Subcutaneous abdominal adipose tissue (tissue), 5 donors: ENCODE data around the gene LHX5.
"Not testable (repeated sequence)": the region's sequence is repeated elsewhere in the genome, so short reads cannot be mapped to it uniquely, and the experiment has no call there.

Source experiments
- H3K27ac ChIP-seq: one replicate; pipeline ENCODE4 v1.7.0; 2013; ENCODE audit warnings: low read depth, mild to moderate bottlenecking, inconsistent platforms, low read length, moderate library complexity
- H3K27me3 ChIP-seq, 5 donors: one replicate each; pipeline ENCODE4 v1.7.0; 2013; ENCODE audit warnings: low read length in 5 of 5, inconsistent platforms in 1 of 5; ENCODE audit not compliant: control insufficient read depth in 5 of 5, insufficient read depth in 4 of 5
- H3K36me3 ChIP-seq, 5 donors: one replicate each; pipeline ENCODE4 v1.7.0; 2013; ENCODE audit warnings: low read length in 5 of 5; ENCODE audit not compliant: control insufficient read depth in 5 of 5, insufficient read depth in 5 of 5
- H3K4me1 ChIP-seq, 5 donors: one replicate each; pipeline ENCODE4 v1.7.0; 2013; ENCODE audit warnings: low read length in 5 of 5, mild to moderate bottlenecking in 3 of 5, moderate library complexity in 1 of 5; ENCODE audit not compliant: control insufficient read depth in 5 of 5, insufficient read depth in 5 of 5
- H3K4me3 ChIP-seq, 5 donors: one replicate each; pipeline ENCODE4 v1.7.0; 2013; ENCODE audit warnings: low read length in 5 of 5, low read depth in 1 of 5
- H3K9ac ChIP-seq, 5 donors: one replicate each; pipeline ENCODE4 v1.7.0; 2013; ENCODE audit warnings: low read length in 5 of 5, mild to moderate bottlenecking in 4 of 5, moderate library complexity in 3 of 5
- H3K9me3 ChIP-seq, 5 donors: one replicate each; pipeline ENCODE4 v1.7.0; 2013; ENCODE audit warnings: low read length in 5 of 5; ENCODE audit not compliant: control insufficient read depth in 5 of 5
- donor health status: healthy.
- donor health status: healthy.
- donor health status: healthy.
- donor health status: healthy.
- donor health status: healthy.

LHX5 gene

DNA sequence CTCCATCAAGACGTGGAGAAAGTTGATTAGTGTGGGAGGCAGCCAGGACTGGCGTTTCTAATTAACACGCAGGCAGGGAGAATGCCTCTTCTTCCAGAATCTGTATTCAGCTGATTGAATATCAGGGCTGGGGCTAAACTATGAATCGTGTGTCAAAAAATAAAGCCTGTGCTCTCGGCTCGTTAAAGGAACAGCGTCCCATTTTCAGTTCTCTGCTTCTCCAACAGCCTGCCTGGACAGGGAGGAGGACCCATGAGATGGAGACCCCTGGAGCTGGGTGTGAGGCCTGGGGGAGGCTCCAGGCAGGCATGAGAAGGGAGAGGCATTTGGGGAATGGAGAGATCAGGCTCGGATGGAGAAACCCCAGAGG is 28.6 kb upstream of the LHX5 start:
- Histone ChIP-seq H3K4me3 (no peak overlapping the region), H3K27ac (no peak overlapping the region), H3K4me1 (no peaks in the 10 kb centered on the region), H3K9ac (no peak overlapping the region), H3K27me3 (peaks cover 15 to 32% (median 25%) of the 10 kb centered on the region in 5 donors), H3K36me3 (no peaks in the 10 kb centered on the region), H3K9me3 (peaks cover 3 to 9% (median 5%) of the 10 kb centered on the region in 5 donors)

DNA sequence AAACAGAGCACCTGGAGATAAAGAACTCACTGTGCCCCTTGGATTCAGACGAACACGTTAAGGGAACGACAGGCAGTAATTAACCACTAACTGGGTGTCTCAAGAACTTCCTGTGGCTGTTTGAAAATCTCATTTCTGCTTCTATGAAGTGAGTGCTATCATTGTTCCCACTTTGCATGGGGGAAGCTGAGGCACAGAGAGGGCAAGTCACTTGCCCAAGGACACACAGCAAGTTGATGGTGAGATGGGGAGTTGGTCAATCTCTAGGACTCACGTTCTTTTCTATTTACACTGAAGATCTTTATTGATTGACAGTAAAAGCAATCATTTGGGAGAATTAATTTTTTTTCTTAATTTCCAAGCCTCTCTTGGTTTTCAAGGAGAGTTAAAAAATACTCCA is 26.8 kb upstream of the LHX5 start:
- H3K9ac ChIP-seq, result no peak overlapping the region
- no peak overlapping the region for H3K27ac ChIP-seq
- peaks cover 18 to 32% (median 25%) of the 10 kb centered on the region in 5 donors for H3K27me3 ChIP-seq
- H3K4me3 ChIP-seq, result no peak overlapping the region
- H3K9me3 ChIP-seq, result peaks cover 0 to 3% (median 1%) of the 10 kb centered on the region in 5 donors
- H3K36me3 ChIP-seq, result no peaks in the 10 kb centered on the region
- H3K4me1 ChIP-seq, result no peaks in the 10 kb centered on the region

DNA sequence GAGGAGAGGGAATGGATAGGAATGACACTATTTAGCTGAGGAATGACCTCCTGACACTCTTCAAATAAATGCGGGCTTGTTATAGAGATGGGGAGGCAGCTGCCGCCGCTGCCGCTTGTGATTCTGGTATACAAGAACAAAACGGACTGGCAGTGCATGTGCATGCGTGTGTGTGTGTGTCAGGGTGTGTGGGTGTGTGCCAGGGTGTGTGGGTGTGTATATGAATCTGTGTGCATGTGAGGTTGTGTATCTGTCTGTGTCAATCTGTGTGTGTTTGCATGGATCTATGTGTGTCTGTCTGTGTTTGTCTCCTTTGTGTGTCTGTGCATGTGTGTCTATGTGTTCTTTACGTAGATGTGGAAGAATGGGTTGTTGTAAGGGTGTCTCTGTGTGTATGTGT is 26.0 kb upstream of the LHX5 start:
- Histone ChIP-seq H3K36me3 (no peaks in the 10 kb centered on the region), H3K4me3 (no peak overlapping the region), H3K27ac (no peak overlapping the region), H3K9me3 (peaks cover 0 to 3% (median 0%) of the 10 kb centered on the region in 5 donors), H3K27me3 (peaks cover 18 to 32% (median 25%) of the 10 kb centered on the region in 5 donors), H3K9ac (no peak overlapping the region), H3K4me1 (no peaks in the 10 kb centered on the region)

DNA sequence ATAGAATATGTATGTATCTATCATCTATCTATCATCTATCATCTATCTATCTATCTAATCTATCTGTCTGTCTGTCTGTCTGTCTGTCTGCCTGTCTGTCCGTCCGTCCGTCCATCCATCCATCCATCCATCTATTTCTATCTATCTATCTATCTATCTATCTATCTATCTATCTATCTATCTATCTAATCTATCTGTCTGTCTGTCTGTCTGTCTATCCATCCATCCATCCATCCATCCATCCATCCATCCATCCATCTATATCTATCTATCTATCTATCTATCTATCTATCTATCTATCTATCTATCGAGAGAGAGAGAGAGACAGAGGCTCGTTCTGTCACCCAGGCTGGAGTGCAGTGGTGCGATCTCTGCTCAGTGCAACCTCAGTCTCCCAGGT is 24.3 kb upstream of the LHX5 start:
- not testable (repeated sequence) for H3K4me3 ChIP-seq, H3K9ac ChIP-seq, H3K4me1 ChIP-seq, H3K36me3 ChIP-seq, H3K27ac ChIP-seq, H3K9me3 ChIP-seq
- H3K27me3 ChIP-seq, result peaks cover 9 to 20% (median 17%) of the 10 kb centered on the region in 5 donors

DNA sequence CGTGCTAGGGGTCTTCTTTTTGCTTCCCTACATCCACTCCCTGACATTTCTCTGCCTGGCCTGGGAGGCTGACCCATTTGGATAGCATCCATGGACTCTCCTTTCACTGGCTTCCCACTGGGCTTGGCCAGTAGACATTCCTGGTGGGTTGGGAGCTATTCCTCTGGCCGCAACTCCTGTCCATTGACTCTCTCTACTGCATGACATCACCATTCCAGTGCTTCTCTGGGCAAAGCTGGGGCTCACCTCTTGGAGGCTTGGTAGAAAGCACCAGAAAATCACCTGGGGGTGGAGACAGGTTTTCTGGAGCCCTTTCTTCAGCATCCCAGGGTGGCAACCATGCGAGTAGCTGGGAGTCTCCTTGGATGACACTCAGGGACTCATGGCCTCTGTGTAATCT is 16.7 kb upstream of the LHX5 start:
- H3K36me3 ChIP-seq, result no peaks in the 10 kb centered on the region
- no peaks in the 10 kb centered on the region for H3K9me3 ChIP-seq
- H3K4me1 ChIP-seq, result no peaks in the 10 kb centered on the region
- no peak overlapping the region for H3K9ac ChIP-seq
- no peak overlapping the region for H3K27ac ChIP-seq
- H3K4me3 ChIP-seq, result no peak overlapping the region
- peaks cover 11 to 27% (median 23%) of the 10 kb centered on the region in 5 donors for H3K27me3 ChIP-seq

DNA sequence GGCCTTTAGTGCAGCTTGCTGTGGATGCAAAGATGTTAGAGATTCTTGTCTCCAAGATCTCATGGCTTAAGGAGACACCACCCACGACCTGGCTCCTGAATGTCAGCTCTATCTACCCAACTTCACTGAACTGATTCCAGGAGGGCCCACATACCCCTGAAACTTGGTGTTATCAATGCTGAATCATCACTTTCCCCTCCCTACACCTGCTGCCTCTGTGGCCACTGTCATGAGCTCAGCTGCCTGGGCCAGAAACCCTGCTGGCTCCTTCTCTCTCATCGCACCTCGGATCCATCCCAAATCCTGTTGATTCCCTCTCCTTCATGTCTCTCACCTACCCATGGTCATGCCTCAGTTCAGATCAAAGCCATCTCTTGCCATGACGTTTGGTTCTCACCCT is 15.1 kb upstream of the LHX5 start:
- Histone ChIP-seq H3K36me3 (no peaks in the 10 kb centered on the region), H3K27me3 (peaks cover 14 to 38% (median 33%) of the 10 kb centered on the region in 5 donors), H3K4me3 (no peak overlapping the region), H3K27ac (no peak overlapping the region), H3K9me3 (no peaks in the 10 kb centered on the region), H3K4me1 (no peaks in the 10 kb centered on the region), H3K9ac (no peak overlapping the region)

DNA sequence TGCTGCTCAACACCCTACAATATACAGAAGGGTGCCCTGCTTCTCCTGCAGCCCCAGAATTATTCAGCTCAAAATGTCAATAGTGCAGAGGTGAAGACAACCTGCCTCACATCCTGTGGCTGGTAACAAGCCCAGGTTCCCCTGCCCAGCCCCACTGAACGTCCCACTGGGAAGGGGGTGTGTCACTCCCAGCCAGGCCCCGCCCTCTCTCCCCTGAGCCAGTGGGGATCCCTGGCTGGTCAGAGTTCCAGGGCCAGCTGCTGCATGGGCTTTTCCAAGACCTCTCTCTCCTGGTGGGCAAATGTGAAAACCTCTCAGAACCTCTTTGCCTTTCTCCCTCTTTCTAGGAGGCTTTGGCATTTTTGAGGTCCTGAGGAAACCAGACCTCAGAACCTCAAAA is 13.7 kb upstream of the LHX5 start:
- H3K9me3 ChIP-seq, result peaks cover 0 to 5% (median 0%) of the 10 kb centered on the region in 5 donors
- no peaks in the 10 kb centered on the region for H3K36me3 ChIP-seq
- no peaks in the 10 kb centered on the region for H3K4me1 ChIP-seq
- H3K27me3 ChIP-seq, result peaks cover 24 to 47% (median 36%) of the 10 kb centered on the region in 5 donors
- no peak overlapping the region for H3K9ac ChIP-seq
- H3K27ac ChIP-seq, result no peak overlapping the region
- H3K4me3 ChIP-seq, result no peak overlapping the region

DNA sequence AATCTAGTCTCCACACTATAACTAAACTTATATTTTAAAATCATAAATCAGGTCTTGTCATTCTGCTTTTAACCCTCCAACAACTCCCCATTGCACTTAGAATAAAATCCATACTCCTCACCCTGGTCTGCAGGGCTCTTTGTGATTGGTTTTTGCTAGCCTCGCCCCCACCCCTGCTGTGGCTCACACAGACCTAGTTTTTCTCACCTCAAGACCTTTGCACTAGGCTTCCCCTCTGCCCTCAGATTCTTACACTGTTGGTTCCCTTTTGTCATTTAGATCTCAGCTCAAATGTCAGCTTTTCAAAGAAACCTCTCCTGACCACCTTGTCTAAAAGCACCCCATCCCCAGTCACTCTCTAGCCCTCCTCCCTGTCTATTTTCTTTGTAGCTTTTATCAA is 10.7 kb upstream of the LHX5 start:
- Histone ChIP-seq H3K27ac (no peak overlapping the region), H3K27me3 (peaks cover 47 to 66% (median 53%) of the 10 kb centered on the region in 5 donors), H3K36me3 (no peaks in the 10 kb centered on the region), H3K9ac (no peak overlapping the region), H3K4me3 (no peak overlapping the region), H3K4me1 (peaks cover 0 to 3% (median 0%) of the 10 kb centered on the region in 5 donors), H3K9me3 (peaks cover 0 to 5% (median 0%) of the 10 kb centered on the region in 5 donors)

DNA sequence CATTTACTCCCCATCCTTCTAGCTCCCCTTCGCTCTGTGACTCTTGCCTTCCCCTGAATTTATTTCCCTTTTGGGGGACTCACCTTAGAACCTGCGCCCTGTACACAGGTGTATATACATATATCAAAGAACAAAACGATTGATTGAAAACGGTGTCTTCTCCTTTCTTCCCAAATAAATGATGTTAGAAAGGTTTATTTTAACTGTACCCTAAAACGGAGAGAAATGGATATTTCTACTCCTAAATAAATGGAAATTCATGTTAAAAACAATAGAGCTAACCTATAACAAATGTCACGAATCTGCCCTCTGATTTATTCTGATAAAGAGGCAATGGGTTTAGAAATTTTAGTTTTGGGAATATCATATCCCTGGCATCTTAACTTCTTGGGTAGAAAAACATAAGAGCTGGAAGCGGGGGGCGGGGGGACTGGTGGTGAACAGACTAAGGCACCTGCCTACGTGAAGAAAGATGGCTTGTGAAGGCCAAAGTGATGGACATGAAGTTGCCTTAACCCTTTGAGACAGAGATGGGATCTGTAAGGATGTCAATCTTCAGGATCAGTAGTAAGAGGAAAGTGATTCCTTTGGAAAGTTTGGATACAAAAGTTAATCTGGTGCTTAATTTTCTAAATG is 8.8 kb upstream of the LHX5 start:
- Histone ChIP-seq H3K36me3 (no peaks in the 10 kb centered on the region), H3K4me1 (peaks cover 0 to 3% (median 0%) of the 10 kb centered on the region in 5 donors), H3K27ac (no peak overlapping the region), H3K9ac (no peak overlapping the region), H3K27me3 (peaks cover 52 to 74% (median 56%) of the 10 kb centered on the region in 5 donors), H3K9me3 (peaks cover 0 to 5% (median 0%) of the 10 kb centered on the region in 5 donors), H3K4me3 (no peak overlapping the region)

DNA sequence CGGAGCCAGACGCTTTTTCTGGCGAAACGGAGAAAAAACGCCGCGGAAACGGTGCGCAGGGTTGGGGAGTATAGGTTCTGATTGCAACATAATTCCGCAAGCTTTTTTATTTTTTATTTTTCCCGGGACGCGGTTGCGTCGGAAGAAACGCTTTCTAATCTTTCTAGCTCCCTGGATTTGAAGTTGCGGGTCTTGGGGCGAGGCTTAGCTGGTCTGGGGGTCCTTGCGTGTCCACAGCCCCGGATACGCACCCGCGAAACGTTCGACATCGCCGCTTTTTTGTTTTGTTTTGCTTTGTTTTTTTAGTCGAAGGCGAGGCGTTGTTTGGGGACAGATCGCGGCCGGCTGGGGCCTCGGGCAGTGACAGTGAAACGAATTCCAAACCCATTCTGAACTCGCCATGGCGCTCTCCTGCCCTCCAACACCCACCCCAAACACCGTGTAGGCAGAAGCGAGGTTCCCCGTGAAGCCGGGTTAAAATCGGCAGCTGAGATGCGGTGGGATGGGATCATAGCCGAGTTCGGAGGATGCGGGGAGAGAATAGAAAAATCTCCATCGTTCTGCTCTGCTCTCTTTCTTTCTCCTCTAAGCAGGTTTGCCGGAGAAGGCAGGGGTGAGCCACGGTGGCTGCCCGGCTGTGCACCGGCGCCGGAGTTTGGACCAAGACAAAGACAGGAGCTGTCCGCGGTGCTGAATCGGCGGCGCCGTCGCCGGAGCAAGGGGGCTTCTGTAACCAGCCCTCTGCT is 8.1 kb upstream of the LHX5 start:
- H3K9ac ChIP-seq, result no peak overlapping the region
- no peak overlapping the region for H3K4me3 ChIP-seq
- H3K27ac ChIP-seq, result no peak overlapping the region
- H3K36me3 ChIP-seq, result no peaks in the 10 kb centered on the region
- H3K27me3 ChIP-seq, result peaks cover 57 to 74% (median 63%) of the 10 kb centered on the region in 5 donors
- H3K9me3 ChIP-seq, result peaks cover 0 to 5% (median 0%) of the 10 kb centered on the region in 5 donors
- H3K4me1 ChIP-seq, result peaks cover 0 to 3% (median 0%) of the 10 kb centered on the region in 5 donors
